ENCODE data around the gene ZNF169. TPM values are rescaled to one million over a fixed set of nuclear protein-coding genes. Genes with fewer than 3 reads are reported as not detected.
"Not testable (repeated sequence)": the region's sequence is repeated elsewhere in the genome, so short reads cannot be mapped to it uniquely, and the experiment has no call there.

The ZNF169 gene
- polyA plus RNA-seq, 12 donors = 2.5 to 13.6 (median 3.1) TPM; not detected in 1

GRCh38 chr9:94341703-94342102 is 82.6 kb downstream of the ZNF169 start:
- DNase-seq = not testable (repeated sequence)

GRCh38 chr9:94347451-94347850 is 88.4 kb downstream of the ZNF169 start:
- not testable (repeated sequence) for DNase-seq

- DNase-seq = not testable (repeated sequence)
Observed at GRCh38 chr9:94348754-94349153, 89.7 kb downstream of the ZNF169 start.

Other genes with a start within 250 kb of the ZNF169 start
- gene PTPDC1, start 174.8 kb upstream of the ZNF169 start, polyA plus RNA-seq (ENCODE audit: insufficient read length in 12 of 12) = 10 to 100 TPM in 3 of 12 donors, 1 to 10 TPM in 7, not detected in 2; 5.4 to 12.2 (median 8.3) TPM
- gene NUTM2F, start 69.3 kb downstream of the ZNF169 start, polyA plus RNA-seq (ENCODE audit: insufficient read length in 12 of 12) = not detected

Measured in muscle of arm (tissue), 12 donors.